Aorta (tissue), 4 donors: ENCODE measurements around the gene CDC34. TPM values are rescaled to one million over a fixed set of nuclear protein-coding genes. Genes with fewer than 3 reads are reported as not detected.

Experiments used
- polyA plus RNA-seq, 2 donors: library from polyadenylated mRNA; stranded (reverse); fragments of 200-250 nt; gene quantifications; one replicate each; pipeline ENCODE4 v1.2.3, GENCODE V29; 2013
- total RNA-seq, 2 donors: library from RNA; stranded (reverse); fragmentation: NEBNext Ultra II Directional; extraction: Animal tissue kit (Norgen Biotek cat#: 25700); gene quantifications; one replicate each; pipeline ENCODE4 v1.2.1, GENCODE V29; 2021
- donor health status: healthy with polysubstance abuse.
- donor health status: Bipolar disorder and iron deficiency.
- donor health status: DM: no; HTN: no; CAD: no.
- donor health status: DM: yes; HTN: yes; CAD: no.

The CDC34 gene
- total and polyA plus RNA-seq, 4 donors, result 27.5 to 79.1 (median 43.0) TPM

Other genes with a start within 250 kb of the CDC34 start
- 1 to 10 TPM; 3.1 to 4.2 TPM for gene PLPP2, start 240.4 kb upstream of the CDC34 start, total RNA-seq
- gene PLPP2, start 240.4 kb upstream of the CDC34 start, polyA plus RNA-seq, result 1 to 10 TPM in 1 of 2 donors, under 1 TPM in 1; 0.51 to 6.5 TPM
- 10 to 100 TPM; 26.4 to 31.1 TPM for gene MIER2, start 187.0 kb upstream of the CDC34 start, total RNA-seq
- gene MIER2, start 187.0 kb upstream of the CDC34 start, polyA plus RNA-seq, result 1 to 10 TPM; 3.3 to 9.1 TPM
- gene C2CD4C, start 122.6 kb upstream of the CDC34 start, total RNA-seq, result 1 to 10 TPM in 1 of 2 donors, under 1 TPM in 1; 0.88 to 1.1 TPM
- not detected for gene C2CD4C, start 122.6 kb upstream of the CDC34 start, polyA plus RNA-seq
- 10 to 100 TPM in 1 of 2 donors, 1 to 10 TPM in 1; 9.7 to 31.4 TPM for gene SHC2, start 70.7 kb upstream of the CDC34 start, total RNA-seq
- gene SHC2, start 70.7 kb upstream of the CDC34 start, polyA plus RNA-seq, result 10 to 100 TPM in 1 of 2 donors, 1 to 10 TPM in 1; 7.3 to 10.9 TPM
- under 1 TPM in 1 of 2 donors, not detected in 1; 0.63 TPM for gene MADCAM1, start 35.3 kb upstream of the CDC34 start, total RNA-seq
- gene MADCAM1, start 35.3 kb upstream of the CDC34 start, polyA plus RNA-seq, result 1 to 10 TPM in 1 of 2 donors, under 1 TPM in 1; 0.50 to 1.4 TPM
- 10 to 100 TPM; 19.2 to 20.2 TPM for gene TPGS1, start 24.3 kb upstream of the CDC34 start, total RNA-seq
- gene TPGS1, start 24.3 kb upstream of the CDC34 start, polyA plus RNA-seq, result 10 to 100 TPM; 17.4 to 33.0 TPM
- gene GZMM, start 12.3 kb downstream of the CDC34 start, total RNA-seq, result under 1 TPM; 0.54 to 0.75 TPM
- 1 to 10 TPM in 1 of 2 donors, not detected in 1; 2.8 TPM for gene GZMM, start 12.3 kb downstream of the CDC34 start, polyA plus RNA-seq
- gene BSG, start 40.8 kb downstream of the CDC34 start, total RNA-seq, result 100 to 1,000 TPM; 264 to 281 TPM
- 100 to 1,000 TPM; 239 to 436 TPM for gene BSG, start 40.8 kb downstream of the CDC34 start, polyA plus RNA-seq
- under 1 TPM; 0.19 to 0.30 TPM for gene HCN2, start 58.1 kb downstream of the CDC34 start, total RNA-seq
- under 1 TPM; 0.08 to 0.13 TPM for gene HCN2, start 58.1 kb downstream of the CDC34 start, polyA plus RNA-seq
- 10 to 100 TPM; 19.9 to 33.3 TPM for gene POLRMT, start 101.8 kb downstream of the CDC34 start, total RNA-seq
- 10 to 100 TPM; 10.1 to 76.6 TPM for gene POLRMT, start 101.8 kb downstream of the CDC34 start, polyA plus RNA-seq
- gene FGF22, start 108.1 kb downstream of the CDC34 start, total RNA-seq, result under 1 TPM; 0.36 to 0.45 TPM
- gene FGF22, start 108.1 kb downstream of the CDC34 start, polyA plus RNA-seq, result 1 to 10 TPM in 1 of 2 donors, under 1 TPM in 1; 0.63 to 4.8 TPM
- gene RNF126, start 131.5 kb downstream of the CDC34 start, total RNA-seq, result 10 to 100 TPM; 26.7 to 26.9 TPM
- gene RNF126, start 131.5 kb downstream of the CDC34 start, polyA plus RNA-seq, result 10 to 100 TPM; 18.3 to 38.5 TPM
- 100 to 1,000 TPM; 116 to 134 TPM for gene FSTL3, start 144.6 kb downstream of the CDC34 start, total RNA-seq
- 10 to 100 TPM; 40.6 to 80.1 TPM for gene FSTL3, start 144.6 kb downstream of the CDC34 start, polyA plus RNA-seq
- not detected for gene PRSS57, start 163.7 kb downstream of the CDC34 start, total RNA-seq
- gene PRSS57, start 163.7 kb downstream of the CDC34 start, polyA plus RNA-seq, result not detected
- gene PALM, start 177.2 kb downstream of the CDC34 start, total RNA-seq, result 10 to 100 TPM; 27.5 to 75.1 TPM
- 1 to 10 TPM in 1 of 2 donors, under 1 TPM in 1; 0.59 to 2.5 TPM for gene PALM, start 177.2 kb downstream of the CDC34 start, polyA plus RNA-seq
- under 1 TPM in 1 of 2 donors, not detected in 1; 0.12 TPM for gene MISP, start 219.4 kb downstream of the CDC34 start, total RNA-seq
- gene MISP, start 219.4 kb downstream of the CDC34 start, polyA plus RNA-seq, result 10 to 100 TPM in 1 of 2 donors, 1 to 10 TPM in 1; 1.0 to 53.3 TPM